SK-N-SH (cell line): ENCODE data around the gene KDSR. TPM values are rescaled to one million over a fixed set of nuclear protein-coding genes. Genes with fewer than 3 reads are reported as not detected.

Experiments used
- CTCF ChIA-PET: fragments of 300-600, 350-600 bp; formaldehyde crosslinking; extraction: SDS; loops from one replicate; lab custom pipeline; 2021; lab: Yijun Ruan, JAX
- POLR2A ChIA-PET: fragments of 350-600 bp; sonication (Branson Sonifier 250); formaldehyde crosslinking; extraction: SDS; loops from one replicate; lab custom pipeline; 2020; ENCODE audit warnings: antibody characterized with exemption, inconsistent platforms; lab: Yijun Ruan, JAX
- DNase-seq: peaks from one replicate; pipeline ENCODE4 v3.0.0; 2012
- H2AFZ ChIP-seq: fragments of 200-600 bp; sonication (generic); 2 replicates; pipeline ENCODE4 v1.8.1; 2016; ENCODE audit warnings: antibody characterized with exemption, mild to moderate bottlenecking, low read depth
- H3F3A ChIP-seq: fragments of 200-600 bp; sonication (generic); replicated peaks from 2 replicates; pipeline ENCODE3; 2016; ENCODE audit warnings: antibody characterized with exemption, mild to moderate bottlenecking; ENCODE audit not compliant: insufficient read depth
- H3K27ac ChIP-seq, 2 experiments: fragments of 200-500 bp in 1 of 2; fragments of 200-600 bp in 1 of 2; sonication (Bioruptor generic) in 1 of 2; sonication (generic), shearing (Covaris generic) in 1 of 2; 2 replicates each; pipeline versions ENCODE4 v1.5.1 to v1.6.1; 2014 to 2016; ENCODE audit warnings: low read depth in 2 of 2, inconsistent platforms in 1 of 2, low read length in 1 of 2, mild to moderate bottlenecking in 1 of 2, mixed read lengths in 1 of 2
- H3K27me3 ChIP-seq: fragments of 200-600 bp; sonication (generic), shearing (Covaris generic); 2 replicates; pipeline ENCODE4 v1.6.1; 2016; ENCODE audit warnings: mixed run types; ENCODE audit not compliant: insufficient read depth
- H3K36me3 ChIP-seq, 2 experiments: fragments of 200-500 bp in 1 of 2; fragments of 200-600 bp in 1 of 2; sonication (Bioruptor generic) in 1 of 2; sonication (generic) in 1 of 2; replicated peaks in 1 of 2; 2 replicates each; pipeline versions ENCODE3 to v1.5.1; 2014 to 2016; ENCODE audit warnings: low read length in 1 of 2, mild to moderate bottlenecking in 1 of 2; ENCODE audit not compliant: insufficient read depth in 2 of 2, control insufficient read depth in 1 of 2
- H3K4me1 ChIP-seq, 2 experiments: fragments of 200-500 bp in 1 of 2; fragments of 200-600 bp in 1 of 2; sonication (Bioruptor generic) in 1 of 2; sonication (generic), shearing (Covaris generic) in 1 of 2; 2 replicates each; pipeline versions ENCODE4 v1.5.1 to v1.6.1; 2014 to 2016; ENCODE audit warnings: low read depth in 1 of 2, low read length in 1 of 2, mixed run types in 1 of 2; ENCODE audit not compliant: insufficient read depth in 2 of 2, control insufficient read depth in 1 of 2
- H3K4me2 ChIP-seq: fragments of 200-600 bp; sonication (generic), shearing (Covaris generic); 2 replicates; pipeline ENCODE4 v1.6.1; 2017; ENCODE audit warnings: mixed run types
- H3K4me3 ChIP-seq, 2 experiments: fragments of 200-500 bp in 1 of 2; fragments of 200-600 bp in 1 of 2; sonication (Bioruptor generic) in 1 of 2; sonication (generic), shearing (Covaris generic) in 1 of 2; 2 replicates each; pipeline versions ENCODE4 v1.5.1 to v1.8.1; 2014 to 2016; ENCODE audit warnings: low read depth in 2 of 2, inconsistent platforms in 1 of 2, low read length in 1 of 2, mild to moderate bottlenecking in 1 of 2, mixed read lengths in 1 of 2, moderate library complexity in 1 of 2
- H3K79me2 ChIP-seq: fragments of 200-600 bp; sonication (generic); 2 replicates; pipeline ENCODE4 v1.8.1; 2017; ENCODE audit warnings: mild to moderate bottlenecking; ENCODE audit not compliant: insufficient read depth
- H3K9ac ChIP-seq: fragments of 200-600 bp; sonication (generic); 2 replicates; pipeline ENCODE4 v1.6.1; 2017; ENCODE audit warnings: mixed run types
- H3K9me2 ChIP-seq: fragments of 200-600 bp; sonication (generic); 2 replicates; pipeline ENCODE4 v1.6.1; 2017; ENCODE audit warnings: mixed run types
- H3K9me3 ChIP-seq: fragments of 200-600 bp; sonication (generic); 2 replicates; pipeline ENCODE4 v1.6.1; 2017; ENCODE audit warnings: mixed run types, mild to moderate bottlenecking, moderate library complexity
- H4K20me1 ChIP-seq: fragments of 200-600 bp; sonication (generic); 2 replicates; pipeline ENCODE4 v1.6.1; 2017; ENCODE audit warnings: mild to moderate bottlenecking, mixed run types; ENCODE audit not compliant: insufficient read depth
- ELF1 ChIP-seq: IDR thresholded peaks from 2 replicates; pipeline ENCODE4 v1.4.0; 2012
- EP300 ChIP-seq, 2 experiments: IDR thresholded peaks; 2 replicates each; pipeline versions ENCODE4 v1.4.0 to v1.6.1; 2012; ENCODE audit warnings: borderline replicate concordance in 1 of 2, low read depth in 1 of 2, low read length in 1 of 2
- EZH2phosphoT487 ChIP-seq: fragments of 200-600 bp; sonication (generic); IDR thresholded peaks from 2 replicates; pipeline ENCODE4 v1.6.1; 2017; ENCODE audit warnings: low read depth, mixed run types, mild to moderate bottlenecking, antibody characterized with exemption, moderate library complexity, borderline replicate concordance
- FOSL2 ChIP-seq: IDR thresholded peaks from 2 replicates; pipeline ENCODE4 v1.4.0; 2012; ENCODE audit warnings: low read depth, mild to moderate bottlenecking, moderate library complexity, borderline replicate concordance
- FOXJ3 ChIP-seq: sonication (generic); formaldehyde crosslinking; IDR thresholded peaks from 2 replicates; pipeline ENCODE4 v1.5.1; 2020; ENCODE audit warnings: mild to moderate bottlenecking, missing genetic modification reagents
- GATA2 ChIP-seq: sonication (generic); formaldehyde crosslinking; IDR thresholded peaks from 2 replicates; pipeline ENCODE4 v1.5.0; 2020; ENCODE audit warnings: mild to moderate bottlenecking, missing genetic modification reagents
- NRF1 ChIP-seq: IDR thresholded peaks from 2 replicates; pipeline ENCODE4 v1.6.1; 2012; ENCODE audit warnings: low read depth, mild to moderate bottlenecking, low read length
- WGBS: methylation state at CpG from one replicate; pipeline ENCODE4 v1.1.6; 2017; ENCODE audit warnings: low lambda C conversion rate; 5-methylcytosine and 5-hydroxymethylcytosine counted together
- polyA plus RNA-seq, 3 experiments: library from polyadenylated mRNA; depleted of rRNA; stranded (reverse); fragments of >200 nt; gene quantifications; 2 replicates each; pipeline ENCODE4 v1.2.3, GENCODE V29; 2012
- TF ChIP-seq, protein P1 (sequence below): IDR thresholded peaks from 2 replicates; pipeline ENCODE4 v1.4.0; 2012; ENCODE audit warnings: low read depth
- TF ChIP-seq, protein P2 (sequence below): fragments of 150-350 bp; IDR thresholded peaks from 2 replicates; pipeline ENCODE4 v1.6.1; 2016; ENCODE audit warnings: mild to moderate bottlenecking, low read depth, low read length

KDSR gene
- polyA plus RNA-seq, 1 of the 3 experiments (the other 2 are of a cell fraction): 22.3 TPM

DNA sequence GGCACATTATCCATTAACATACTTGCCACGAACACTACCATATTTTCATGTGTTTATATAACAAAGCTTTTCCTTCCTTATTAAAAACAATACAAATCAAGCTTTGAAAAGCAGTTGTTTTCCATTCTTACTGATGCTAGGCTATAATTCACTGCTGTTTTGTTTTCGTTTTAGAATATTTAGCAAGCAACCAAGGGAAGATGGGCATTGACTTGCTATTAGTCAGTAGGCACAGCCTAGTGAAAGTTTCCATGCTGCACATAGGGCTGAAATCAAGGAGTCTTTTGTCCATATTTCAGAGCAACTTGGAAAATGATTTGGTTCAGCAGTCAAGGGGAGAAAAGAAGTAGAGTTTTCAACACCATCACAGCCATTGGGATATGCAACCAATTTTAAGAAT, 78.7 kb downstream of the KDSR start:
- H3F3A ChIP-seq: no peaks in the 10 kb centered on the region
- CTCF ChIA-PET: interaction anchor here (1.1 to 1.3 kb wide), 2 partner anchors 18 to 29 kb away, joined by 3 read pairs; no protein-coding TSS in a partner anchor
- no peaks in the 10 kb centered on the region for H3K9me2 ChIP-seq
- no peaks in the 10 kb centered on the region for H3K79me2 ChIP-seq
- peaks cover 0 to 14% of the 10 kb centered on the region in 2 experiments; a peak in 1 of 4 replicates for H3K4me1 ChIP-seq
- no peaks in the 10 kb centered on the region for H3K36me3 ChIP-seq
- no peak overlapping the region for H3K4me3 ChIP-seq
- 77% methylated on average over 2 of the region's 2 CpGs for WGBS
- no peak for DNase-seq
- POLR2A ChIA-PET: no interaction called here
- H3K27ac ChIP-seq: no peak overlapping the region
- no peaks in the 10 kb centered on the region for H3K9me3 ChIP-seq
- no peaks in the 10 kb centered on the region for H3K27me3 ChIP-seq
- TF ChIP-seq EP300 (IDR thresholded peaks at IDR 0.05; ENCODE audit: borderline replicate concordance in 1 of 2, low read depth in 1 of 2, low read length in 1 of 2) (no peak), EZH2phosphoT487 (no peak), FOXJ3 (CRISPR knock-in tag) (no peak), GATA2 (CRISPR knock-in tag) (no peak), ELF1 (no peak)
- TF ChIP-seq, protein P1, sequence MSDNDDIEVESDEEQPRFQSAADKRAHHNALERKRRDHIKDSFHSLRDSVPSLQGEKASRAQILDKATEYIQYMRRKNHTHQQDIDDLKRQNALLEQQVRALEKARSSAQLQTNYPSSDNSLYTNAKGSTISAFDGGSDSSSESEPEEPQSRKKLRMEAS: no peak
- TF ChIP-seq, protein P2, sequence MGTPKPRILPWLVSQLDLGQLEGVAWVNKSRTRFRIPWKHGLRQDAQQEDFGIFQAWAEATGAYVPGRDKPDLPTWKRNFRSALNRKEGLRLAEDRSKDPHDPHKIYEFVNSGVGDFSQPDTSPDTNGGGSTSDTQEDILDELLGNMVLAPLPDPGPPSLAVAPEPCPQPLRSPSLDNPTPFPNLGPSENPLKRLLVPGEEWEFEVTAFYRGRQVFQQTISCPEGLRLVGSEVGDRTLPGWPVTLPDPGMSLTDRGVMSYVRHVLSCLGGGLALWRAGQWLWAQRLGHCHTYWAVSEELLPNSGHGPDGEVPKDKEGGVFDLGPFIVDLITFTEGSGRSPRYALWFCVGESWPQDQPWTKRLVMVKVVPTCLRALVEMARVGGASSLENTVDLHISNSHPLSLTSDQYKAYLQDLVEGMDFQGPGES: no peak
- TF ChIP-seq, all 33 proteins: peak for 0
- H3K4me2 ChIP-seq: no peak overlapping the region
- no peaks in the 10 kb centered on the region for H4K20me1 ChIP-seq
- no peak overlapping the region for H3K9ac ChIP-seq
- no peak overlapping the region for H2AFZ ChIP-seq

DNA sequence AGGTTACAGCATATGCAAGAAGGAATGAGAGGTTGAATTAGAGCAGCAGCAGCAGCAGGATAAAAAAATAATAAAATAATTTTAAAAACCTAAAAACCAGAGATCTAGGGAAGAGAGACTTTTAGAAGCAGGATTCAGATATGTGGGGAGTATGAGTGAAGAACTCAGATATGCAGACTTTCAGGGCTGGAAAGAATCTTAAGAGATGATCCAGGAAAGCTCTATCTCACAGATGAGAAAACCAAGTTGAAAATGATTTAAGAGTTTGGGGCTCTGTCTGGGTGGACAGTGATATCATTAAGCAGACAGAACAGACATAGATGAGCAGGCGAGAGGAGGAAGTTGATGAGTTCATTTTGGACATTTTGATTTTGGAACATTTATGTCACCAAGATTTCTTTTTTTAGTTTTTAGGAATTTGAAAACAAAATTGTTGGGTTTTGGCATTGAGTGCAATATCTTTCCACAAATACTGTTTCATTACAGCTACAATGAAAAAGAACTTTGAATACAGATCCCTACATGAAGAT, 79.2 kb downstream of the KDSR start:
- H3K4me2 ChIP-seq: no peak overlapping the region
- CTCF ChIA-PET: interaction anchor here (0.7 to 1.1 kb wide), 2 partner anchors 17 to 138 kb away, joined by 3 read pairs; no protein-coding TSS in a partner anchor
- H3K27me3 ChIP-seq: no peaks in the 10 kb centered on the region
- H3K27ac ChIP-seq: no peak overlapping the region
- TF ChIP-seq, protein P1: no peak
- TF ChIP-seq FOSL2 (no peak), NRF1 (no peak), GATA2 (CRISPR knock-in tag) (no peak)
- TF ChIP-seq, all 33 proteins: peak for 0
- no peaks in the 10 kb centered on the region for H4K20me1 ChIP-seq
- POLR2A ChIA-PET: no interaction called here
- no peaks in the 10 kb centered on the region for H3F3A ChIP-seq
- no peak overlapping the region for H2AFZ ChIP-seq
- WGBS: 79% methylated on average over 1 of the region's 1 CpG
- no peaks in the 10 kb centered on the region for H3K9me2 ChIP-seq
- no peak for DNase-seq
- peaks cover 0 to 14% of the 10 kb centered on the region in 2 experiments; a peak in 1 of 4 replicates for H3K4me1 ChIP-seq
- no peak overlapping the region for H3K9ac ChIP-seq
- no peaks in the 10 kb centered on the region for H3K36me3 ChIP-seq
- H3K9me3 ChIP-seq: no peaks in the 10 kb centered on the region
- H3K4me3 ChIP-seq: no peak overlapping the region
- H3K79me2 ChIP-seq: no peaks in the 10 kb centered on the region
